GM18858 (cell line): Measurements from ENCODE around the gene CEBPG.

Experiments used
- ATAC-seq: cut with Tn5 transposase; IDR thresholded peaks from one replicate; pipeline ENCODE4 v1.9.1; 2021; ENCODE audit not compliant: unreplicated experiment

CEBPG gene

DNA sequence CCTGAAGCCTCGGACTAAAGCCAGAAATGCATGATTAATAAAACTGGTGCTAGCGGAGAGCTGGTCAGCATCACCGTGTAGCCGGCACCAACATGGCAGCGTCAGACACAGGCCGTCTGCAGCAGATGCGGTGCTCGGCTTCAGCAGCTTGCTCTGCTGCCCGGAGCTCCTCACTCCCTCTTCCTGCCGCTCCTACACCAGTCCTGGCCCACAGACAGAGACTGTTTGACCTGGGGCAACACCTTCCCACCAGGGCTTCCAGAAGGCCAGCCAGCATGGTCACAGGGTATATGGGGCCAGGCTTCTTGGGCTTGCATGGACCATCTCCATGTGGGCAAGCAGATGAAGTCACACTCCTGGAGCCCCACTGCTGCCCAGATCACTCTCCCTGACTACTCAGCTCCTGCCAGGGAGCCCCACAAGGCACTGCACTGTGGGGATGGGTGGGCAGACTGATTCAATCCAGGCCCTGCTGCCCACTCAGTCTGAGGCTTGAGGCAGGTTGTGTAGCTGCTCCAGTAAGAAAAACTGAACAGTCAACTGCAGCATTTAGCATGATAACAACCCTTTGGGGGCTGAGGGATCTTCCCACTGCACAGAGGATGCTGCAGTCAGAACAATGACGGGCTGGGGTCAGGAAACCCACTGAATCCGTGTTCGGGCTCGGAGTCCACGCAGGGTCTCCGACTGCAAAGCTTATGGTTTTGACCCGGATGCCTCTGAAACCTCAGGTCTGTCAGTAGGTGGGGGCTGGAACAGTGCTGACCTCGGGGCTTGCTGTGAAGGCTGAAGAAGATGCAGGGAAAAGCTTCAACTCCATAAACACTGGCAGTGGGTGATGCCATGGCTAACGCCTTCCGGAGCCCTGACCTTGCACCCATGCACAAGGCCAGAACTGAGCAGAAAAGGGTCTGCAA, 45.6 kb downstream of the CEBPG start:
- ATAC-seq = no peak

DNA sequence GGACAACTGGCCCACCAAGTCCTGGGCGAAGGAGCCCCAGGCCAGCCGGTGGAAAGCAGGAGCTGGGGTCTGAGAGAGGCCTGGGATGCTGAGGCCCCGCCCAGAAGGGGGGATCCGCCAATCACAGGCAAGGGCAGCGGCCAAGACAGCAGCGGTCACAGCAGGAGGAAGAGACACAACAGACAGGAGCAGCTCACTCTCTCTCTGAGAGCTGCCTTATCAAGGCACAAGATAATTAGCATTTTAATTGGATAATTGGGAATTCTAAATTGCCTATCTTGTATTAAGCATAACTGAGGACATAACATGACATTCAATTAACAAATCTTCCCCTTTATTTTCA, 46.2 kb downstream of the CEBPG start:
- ATAC-seq = no peak

DNA sequence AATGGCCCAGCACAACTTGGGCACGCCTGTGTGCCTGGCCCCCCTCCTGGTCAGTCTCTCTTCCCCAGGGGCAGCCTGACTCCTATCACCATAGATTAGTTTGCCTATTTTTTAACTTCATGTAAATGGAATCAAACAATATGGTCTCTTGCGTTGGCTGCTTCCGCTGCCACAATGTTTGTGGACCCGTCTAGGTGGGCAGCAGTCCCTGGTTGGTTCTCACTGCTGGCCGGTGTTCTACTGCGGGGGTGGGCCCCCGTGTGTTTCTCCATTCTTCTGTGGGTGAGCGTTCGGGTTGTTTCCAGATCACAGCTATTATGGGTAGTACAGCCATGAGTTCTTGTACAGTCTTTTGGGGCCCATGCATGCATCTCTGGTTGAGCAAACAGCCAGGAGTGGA, 47.3 kb downstream of the CEBPG start:
- no peak for ATAC-seq

DNA sequence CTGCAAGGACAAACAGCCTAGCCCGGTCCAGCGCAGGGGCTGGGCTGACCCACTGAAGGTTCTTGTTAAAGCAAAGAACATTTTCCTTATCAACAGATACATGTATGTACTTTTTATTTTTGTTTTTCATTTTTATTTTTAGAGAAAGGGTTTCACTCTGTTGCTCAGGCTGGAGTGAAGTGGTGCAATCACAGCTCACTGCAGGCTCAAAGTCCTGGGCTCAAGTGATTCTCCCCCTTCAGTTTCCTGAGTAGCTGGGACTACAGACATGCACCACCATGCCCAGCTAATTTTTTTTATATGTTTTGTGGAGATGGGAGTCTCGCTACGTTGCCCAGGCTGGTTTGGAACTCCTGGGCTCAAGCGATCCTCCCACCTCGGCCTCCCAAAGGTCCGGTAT, 47.9 kb downstream of the CEBPG start:
- ATAC-seq = no peak

DNA sequence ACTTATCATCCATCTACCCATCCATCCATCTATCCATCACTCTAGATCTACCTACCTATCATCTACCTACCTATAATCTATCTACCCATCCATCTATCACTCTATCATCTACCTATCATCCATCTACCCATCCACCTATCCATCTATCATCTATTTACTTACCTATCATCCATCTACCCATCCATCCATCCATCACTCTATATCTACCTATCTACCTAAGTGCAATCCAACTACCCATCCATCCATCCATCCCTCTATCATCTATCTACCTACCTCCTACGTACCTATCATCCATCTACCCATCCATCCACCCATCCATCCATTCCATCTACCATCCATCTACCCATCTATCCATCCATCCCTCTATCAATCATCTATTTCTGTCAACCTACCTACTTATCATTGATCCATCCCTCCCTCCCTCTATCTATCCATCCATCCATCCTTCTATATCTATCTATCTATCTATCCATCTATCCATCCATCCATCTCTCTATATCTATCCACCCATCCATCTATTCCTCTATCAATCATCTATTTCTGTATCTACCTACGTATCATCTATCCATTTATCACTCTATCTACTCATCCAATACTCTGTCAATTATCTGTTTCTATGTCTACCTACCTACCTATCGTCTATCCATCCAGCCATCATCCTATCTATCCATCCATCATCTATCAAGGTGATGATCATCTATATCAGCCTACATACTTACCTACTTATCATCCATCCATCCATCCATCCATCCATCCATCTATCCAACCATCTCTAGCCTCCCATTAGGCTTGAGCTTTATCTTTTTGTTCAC, 49.1 kb downstream of the CEBPG start:
- no peak for ATAC-seq

DNA sequence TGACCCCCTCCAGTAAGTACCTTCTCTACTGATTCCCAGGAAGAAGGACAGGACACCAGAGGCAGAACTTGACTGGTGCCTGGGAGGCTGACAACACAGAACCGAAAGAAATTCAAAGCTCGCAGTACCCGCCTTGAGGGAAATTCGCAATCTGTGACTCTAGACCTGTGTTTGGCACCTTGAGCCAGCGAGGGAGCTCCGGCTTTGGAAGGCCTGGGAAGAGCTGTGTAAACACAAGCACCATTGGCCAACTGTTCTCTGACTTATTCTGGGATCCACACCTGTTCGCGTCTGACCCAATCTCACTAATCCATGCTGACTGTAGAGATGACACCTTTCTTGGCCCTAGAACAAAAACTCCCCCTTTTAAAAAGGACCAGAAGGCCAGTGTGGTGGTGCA, 50.7 kb downstream of the CEBPG start:
- ATAC-seq = no peak

DNA sequence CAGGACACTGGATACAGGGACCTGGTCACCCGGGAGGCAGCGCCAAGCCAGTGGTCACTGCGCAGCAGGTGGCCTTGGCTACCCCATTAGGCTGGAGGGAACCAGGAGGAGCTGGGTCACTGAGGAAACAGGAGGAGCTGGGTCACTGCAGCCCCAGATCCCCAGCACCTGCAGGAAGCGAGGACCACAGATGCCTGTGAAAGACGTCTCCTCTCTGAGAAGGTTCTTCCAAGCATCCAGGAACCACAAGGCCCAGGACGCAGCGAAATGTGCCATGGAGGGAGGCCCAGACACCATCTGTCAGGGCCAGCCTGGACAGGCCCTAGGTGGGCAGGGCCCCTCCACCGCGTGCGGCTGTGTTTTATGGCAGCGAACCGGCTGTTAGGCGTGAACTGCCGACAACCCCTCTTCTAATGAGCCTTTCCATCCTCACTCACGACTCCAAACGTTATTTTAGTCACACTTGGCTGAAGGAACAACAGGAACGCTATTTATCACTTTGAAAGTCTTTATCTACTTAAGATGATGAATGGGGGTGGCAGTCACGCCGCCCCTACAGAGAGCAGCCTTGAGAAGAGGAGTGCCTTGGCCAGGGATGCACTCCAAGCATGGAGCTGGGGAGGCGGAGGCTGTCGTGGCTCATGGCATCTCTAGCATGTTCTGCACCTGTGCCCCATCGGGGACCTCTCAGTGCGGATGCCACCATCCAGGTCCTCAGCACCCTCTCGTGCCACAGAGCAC, 53.3 kb downstream of the CEBPG start:
- ATAC-seq = no peak

DNA sequence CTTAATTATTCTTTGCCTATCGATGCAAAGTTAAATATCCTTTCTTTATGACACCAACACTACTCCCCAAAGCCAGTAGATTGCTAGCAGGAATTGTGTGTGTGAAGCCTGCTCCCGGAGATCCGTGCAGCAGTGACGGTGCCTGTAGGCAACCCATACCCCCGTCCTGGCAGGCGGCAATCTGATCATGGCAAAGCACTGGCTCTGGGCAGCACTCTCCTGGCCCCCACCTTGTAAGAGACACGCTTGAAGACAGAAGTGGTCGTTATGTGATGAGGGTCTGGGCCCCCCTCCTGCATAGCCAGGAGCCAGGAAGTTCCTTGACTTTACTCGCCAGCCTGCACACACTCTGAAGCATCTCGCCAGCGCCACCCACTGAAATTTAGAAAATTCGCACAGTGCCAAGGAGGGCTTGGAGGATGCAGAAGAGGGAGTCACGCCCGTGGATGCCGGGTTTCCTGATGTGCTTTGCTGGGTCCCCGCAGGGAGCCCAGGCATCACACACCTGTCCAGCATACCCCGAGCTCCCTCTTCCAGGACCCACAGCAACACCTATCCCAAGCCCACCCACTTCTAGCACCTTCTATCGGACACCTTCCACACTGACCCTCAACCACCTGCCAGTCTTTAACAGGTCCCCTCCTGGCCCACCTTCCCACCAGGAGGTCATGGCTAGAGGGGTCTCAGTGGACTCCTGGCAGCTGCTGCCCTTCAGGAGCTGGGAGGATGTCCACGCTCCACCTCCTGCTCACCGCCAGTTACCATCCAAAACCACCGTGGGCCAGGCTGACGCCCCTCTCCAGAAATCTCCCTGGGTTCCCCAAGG, 54.5 kb downstream of the CEBPG start:
- no peak for ATAC-seq

DNA sequence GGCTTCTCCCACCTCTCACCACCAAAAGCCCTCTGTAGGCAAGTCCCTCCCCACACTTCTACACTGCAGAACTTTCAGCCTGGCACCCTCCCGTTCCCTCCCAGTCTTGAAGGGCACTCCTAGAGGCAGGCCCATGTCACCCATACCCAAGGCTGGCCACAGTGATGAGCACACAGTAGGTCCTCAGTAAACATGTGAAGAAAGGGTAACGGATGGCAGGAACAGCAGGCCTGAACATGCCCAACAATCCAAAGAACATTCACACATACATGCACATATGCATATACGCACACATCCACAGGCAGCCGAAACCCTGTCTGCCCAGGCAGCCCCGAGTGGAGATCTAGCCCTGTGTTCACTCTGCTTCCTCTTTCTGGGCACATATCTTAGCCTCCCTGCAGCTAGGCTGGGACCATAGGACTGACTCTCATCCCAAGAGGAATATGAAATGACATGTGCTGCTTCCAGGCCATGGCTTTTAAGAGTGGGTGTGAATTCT, 55.2 kb downstream of the CEBPG start:
- no peak for ATAC-seq

DNA sequence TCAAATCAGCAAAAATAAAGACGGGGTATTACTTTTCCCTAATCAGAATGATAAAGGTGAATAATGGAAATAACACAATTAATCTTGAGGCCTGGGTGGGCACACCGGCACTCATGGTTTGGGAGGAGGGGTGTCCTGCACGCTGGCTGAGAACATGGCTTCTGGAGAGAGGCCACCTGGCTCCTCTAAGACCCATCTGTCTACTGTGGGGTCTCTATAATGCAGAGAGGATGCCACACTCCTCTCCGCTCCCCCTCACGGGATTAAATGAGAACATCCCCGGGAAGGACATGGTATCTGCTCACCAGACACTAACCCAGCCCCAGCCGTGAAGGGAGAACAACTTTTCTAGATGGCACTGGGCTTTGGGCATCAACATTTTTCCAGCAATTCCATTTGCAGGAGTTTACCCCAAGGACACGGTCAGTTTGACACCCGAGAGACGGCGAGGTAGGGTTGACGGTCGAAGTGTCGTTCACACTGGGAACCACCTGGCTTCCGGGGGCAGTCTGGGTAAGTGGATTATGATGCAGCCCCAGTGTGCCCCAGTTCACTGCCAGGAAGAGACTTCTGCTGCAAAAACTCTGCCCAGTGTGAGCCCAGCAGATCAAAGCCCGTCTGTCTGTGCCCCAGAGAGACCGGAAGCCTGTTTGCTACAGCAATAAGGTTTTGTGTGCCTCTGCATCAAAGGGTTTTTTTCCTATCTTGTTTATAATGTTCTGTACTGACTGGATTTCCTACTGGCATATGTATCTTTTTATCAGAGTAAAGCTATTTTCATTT, 56.6 kb downstream of the CEBPG start:
- ATAC-seq = no peak

DNA sequence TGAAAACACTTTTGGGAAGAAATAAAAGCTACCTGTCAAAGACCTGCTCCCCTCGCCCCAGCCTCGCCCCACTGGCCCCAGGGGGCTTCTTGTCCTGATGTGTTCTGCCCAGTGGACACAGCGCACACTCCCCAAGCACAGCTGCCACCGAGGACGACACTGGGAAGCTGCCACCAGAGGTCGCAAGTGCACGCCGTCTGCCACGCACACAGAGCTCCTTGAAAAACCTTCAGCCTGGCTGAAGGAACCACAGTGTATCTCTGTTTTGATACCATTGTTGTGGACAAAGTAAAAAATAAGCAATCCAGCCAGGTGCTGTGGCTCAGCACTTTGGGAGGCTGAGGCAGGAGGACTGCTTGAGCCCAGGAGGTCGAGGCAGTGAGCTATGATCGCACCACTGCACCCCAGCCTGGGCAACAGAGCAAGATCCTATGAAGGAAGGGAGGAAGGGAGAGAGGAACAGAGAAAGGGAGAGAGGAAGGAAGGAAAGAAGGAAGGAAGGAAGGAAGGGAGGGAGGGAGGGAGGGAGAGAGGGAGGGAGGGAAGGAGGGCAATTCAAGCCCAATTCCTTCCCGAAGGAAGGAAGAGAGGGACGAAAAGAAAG, 57.3 kb downstream of the CEBPG start:
- ATAC-seq = no peak

DNA sequence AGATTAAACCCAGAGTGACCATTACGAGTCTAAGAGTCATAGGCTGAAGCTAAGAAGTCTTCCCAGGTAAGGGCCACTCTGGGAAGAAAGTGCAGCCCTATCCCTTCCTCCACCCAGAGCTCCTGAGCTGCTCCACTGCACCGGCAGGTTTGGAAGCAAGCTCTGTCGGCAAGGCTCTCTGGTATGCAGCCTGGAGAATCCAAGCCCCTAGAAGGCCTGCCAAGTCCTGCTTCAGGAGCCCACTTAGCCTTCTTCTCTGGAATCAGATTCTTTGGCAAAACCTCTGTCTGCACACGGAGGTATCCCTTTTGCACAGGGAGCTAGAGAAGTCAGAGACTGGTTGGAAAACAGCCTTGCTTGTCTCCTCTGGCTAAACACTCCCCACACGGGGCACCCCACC, 58.5 kb downstream of the CEBPG start:
- no peak for ATAC-seq
